Measurements from ENCODE around the gene RNF148.
"Not testable (repeated sequence)": the region's sequence is repeated elsewhere in the genome, so short reads cannot be mapped to it uniquely, and the experiment has no call there.

Gene RNF148

DNA sequence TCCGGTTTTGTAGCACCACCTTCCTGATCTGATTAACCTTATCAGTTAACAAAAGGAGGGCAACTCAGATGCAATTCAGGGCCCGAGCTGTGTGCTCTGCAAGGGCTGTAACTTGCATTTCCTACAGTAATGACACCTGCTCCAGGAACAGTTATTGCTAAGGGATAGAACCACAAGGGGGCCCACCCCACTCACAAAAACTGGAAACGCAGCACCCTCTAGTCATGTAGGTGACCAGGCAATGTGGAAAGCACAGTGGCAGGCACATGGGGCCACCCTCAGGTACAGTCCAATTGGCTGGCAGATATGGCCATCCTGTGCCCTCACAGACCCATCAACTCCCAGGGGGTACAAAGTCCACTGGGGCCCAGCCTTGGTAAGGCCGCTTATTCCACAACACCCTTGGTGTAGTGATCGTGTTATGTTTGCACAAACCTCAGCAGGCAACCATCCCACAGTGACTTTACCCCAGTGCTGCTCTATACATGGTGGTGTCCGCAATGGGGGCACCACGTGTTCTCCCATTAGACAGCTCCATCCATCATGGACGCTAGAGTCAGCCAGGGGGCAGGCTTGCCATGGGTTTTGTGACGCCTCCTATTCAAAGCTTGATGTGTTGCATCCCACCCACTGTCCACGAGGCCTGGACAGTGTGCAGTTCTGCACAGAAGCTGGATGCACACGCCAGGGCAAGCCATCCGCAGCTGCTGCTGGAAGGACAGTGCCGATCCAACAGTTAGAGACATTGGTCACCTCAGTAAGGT, 13.2 kb downstream of the RNF148 start:
- no peak for DNase-seq (ENCODE audit: low spot score)

- no peak for DNase-seq (ENCODE audit: low spot score)
These were observed 14.2 kb downstream of the RNF148 start for GRCh38 chr7:122688400-122688998.

GRCh38 chr7:122686360-122686878, 16.3 kb downstream of the RNF148 start:
- no peak for DNase-seq (ENCODE audit: low spot score)

GRCh38 chr7:122684504-122684903, 18.2 kb downstream of the RNF148 start:
- no peak for DNase-seq (ENCODE audit: low spot score)

DNA sequence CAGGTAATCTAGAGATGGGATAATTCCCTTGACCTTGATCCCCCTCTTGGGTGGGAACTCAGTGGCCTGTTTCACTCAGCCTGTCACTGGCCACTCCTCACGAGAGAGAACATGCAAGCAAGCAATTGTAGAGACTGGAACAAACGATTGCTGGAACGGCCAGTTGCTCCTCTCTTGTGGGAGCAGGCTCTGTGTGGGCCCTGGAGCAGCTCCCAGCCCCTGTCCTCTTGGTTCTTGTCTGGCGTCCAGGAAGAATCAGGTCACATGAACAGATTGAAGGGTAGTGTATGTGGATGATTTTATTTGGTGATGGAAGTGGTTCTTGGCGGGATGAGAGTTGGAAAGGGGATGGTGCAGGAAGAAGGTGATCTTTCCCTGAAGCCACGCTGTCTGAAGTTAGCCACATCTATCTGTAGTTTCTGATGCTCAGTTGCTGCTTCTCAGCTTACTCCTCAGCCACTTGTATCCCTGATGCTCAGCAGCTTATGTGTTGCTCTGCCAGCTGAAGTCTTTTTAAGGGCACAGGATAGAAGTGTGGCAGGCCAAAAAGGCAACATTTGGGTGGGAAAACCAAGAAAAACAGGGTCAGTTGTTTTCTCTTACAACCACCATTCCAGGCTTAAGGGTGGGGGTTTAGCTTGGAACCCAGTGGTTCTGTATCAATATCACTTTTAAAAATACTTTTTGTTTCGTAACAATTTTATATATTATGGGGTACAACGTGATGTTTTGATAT, 19.7 kb downstream of the RNF148 start:
- DNase-seq (ENCODE audit: low spot score) = no peak

- DNase-seq (ENCODE audit: low spot score) = not testable (repeated sequence)
These were observed 21.5 kb downstream of the RNF148 start for GRCh38 chr7:122681186-122681585.

DNA sequence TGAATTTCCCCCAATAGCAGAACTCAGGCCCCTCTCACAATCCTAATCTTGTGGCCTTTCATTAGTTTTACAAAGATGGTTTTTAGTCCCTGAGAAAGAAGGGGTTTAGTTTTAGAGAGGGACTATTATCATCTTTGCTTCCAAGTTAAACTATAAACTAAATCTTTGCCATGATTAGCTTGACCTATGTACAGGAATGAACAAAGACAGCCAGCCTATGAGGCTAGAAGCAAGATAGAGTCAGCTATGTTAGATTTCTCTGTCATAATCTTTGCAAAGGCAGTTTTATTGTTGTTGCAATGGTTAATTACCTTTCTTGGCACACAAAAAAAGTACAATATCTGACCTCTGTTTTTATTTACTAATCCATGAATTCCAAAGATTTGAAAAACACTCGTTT, 22.9 kb downstream of the RNF148 start:
- no peak for DNase-seq (ENCODE audit: low spot score)

DNA sequence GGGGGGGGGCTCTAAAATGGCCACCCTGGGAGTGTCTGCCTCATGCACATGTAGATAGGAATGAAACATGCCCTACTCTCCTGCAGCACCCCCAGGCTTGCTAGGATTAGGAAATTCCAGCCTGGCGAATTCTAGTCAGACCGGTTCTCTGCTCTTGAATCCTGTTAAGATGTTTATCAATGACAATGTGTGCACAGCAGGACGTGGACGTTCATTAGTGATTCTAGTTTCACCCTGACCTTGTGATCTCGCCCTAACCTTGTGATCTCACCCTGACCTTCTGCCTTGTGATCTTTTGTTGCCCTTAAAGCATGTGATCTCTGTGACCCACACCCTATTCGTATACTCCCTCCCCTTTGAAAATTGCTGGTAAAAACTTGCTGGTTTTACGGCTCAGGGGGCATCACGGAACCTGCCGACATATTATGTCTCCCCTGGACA, 23.4 kb downstream of the RNF148 start:
- peak; percentile 34 for DNase-seq (ENCODE audit: low spot score)

DNA sequence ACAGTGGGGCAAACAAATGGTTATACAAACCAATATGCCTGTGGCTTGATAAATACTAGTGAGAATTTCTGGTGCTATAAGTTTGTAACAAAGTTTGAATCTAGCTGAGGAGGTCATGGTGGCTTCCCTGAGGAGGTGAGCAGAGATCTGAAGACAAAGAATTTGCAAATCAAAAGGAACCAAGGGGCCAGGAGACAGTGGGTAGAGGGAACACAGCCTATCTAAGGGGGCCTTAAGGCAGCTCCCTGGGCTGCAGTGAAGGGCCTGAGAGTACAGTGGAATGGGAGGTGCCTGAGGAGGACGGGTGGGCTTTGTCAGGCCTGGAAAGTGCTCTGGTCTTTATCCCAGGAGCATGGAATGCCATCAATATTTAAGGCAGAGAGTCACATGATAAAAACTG, 25.6 kb downstream of the RNF148 start:
- DNase-seq (ENCODE audit: low spot score) = no peak

DNA sequence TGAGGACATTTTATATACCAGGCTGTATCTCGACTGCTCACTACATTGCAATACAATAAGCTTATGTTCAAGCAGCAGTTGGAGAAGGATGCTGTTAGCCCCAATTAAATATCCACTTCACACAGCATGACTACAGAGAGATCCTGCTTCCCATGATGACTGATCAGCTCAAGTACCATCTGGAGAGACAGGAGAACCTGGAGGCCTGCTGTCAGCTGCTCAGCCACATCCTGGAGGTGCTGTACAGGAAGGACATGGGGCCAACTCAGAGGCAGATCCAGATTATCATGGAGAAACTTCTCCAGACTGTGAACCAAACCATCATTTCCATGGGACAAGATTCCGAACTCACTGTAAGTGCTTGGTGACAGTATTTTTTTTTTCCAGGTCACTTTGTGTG, 26.3 kb downstream of the RNF148 start:
- DNase-seq (ENCODE audit: low spot score) = no peak

- DNase-seq (ENCODE audit: low spot score) = no peak
These were observed 27.1 kb downstream of the RNF148 start for GRCh38 chr7:122675621-122676020.

- no peak for DNase-seq (ENCODE audit: low spot score)
These were observed 27.7 kb downstream of the RNF148 start for GRCh38 chr7:122675011-122675410.

DNA sequence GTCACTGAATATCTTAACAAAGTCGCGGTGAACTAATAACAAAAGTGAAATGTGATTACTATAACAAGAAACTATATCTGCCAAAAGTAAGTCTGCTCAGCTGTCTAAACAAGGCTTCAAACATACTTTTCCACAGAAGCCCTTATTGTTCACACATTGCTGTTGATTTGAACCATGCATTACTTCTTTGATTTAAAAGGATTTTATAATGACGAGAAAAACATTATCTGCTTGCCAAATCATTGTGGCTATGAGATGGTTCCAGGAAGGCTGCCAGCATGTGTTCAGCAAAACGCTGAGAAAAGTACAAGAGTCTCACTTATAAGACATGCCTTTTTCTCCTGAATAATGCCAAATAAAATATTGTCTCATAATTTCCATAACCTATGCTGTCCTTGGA, 28.2 kb downstream of the RNF148 start:
- DNase-seq (ENCODE audit: low spot score) = no peak

GRCh38 chr7:122673951-122674350, 28.8 kb downstream of the RNF148 start:
- no peak for DNase-seq (ENCODE audit: low spot score)

- no peak for DNase-seq (ENCODE audit: low spot score)
These were observed 30.2 kb downstream of the RNF148 start for GRCh38 chr7:122672536-122672935.

DNA sequence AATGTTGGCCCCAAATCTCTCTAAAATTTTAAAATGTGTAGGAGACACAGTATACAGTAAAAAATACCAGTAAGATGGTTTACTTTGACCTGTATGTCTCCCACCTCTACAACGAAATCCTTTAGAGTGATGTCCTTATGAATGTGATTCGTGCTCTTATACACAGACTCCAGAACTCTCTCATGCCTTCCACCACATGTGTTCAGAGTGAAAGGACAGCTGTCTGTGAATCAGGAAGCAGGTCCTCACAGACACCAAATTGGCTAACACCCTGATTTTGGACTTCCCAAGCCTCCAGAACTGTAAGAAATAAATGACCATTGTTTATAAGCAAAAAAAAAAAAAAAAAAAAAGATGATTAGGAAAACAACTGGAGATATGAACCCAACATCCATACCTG, 39.0 kb downstream of the RNF148 start:
- DNase-seq (ENCODE audit: low spot score) = no peak

DNA sequence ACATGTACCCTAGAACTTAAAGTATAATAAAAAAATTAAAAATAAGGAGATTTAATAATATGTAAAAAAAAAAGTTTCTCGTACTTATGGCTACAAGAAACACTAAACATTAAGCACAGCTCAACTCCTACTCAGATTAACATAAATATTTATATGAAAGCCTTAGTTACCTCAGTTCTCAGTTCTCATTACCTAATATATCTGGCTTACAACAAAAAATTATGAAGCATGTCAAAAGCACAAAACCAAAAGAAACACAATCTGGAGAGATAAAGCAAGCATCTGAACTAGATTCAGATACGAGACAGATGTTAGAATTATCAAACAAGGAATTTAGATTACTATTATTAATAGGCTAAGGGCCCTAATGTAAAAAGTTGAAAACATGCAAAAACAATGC, 43.9 kb downstream of the RNF148 start:
- no peak for DNase-seq (ENCODE audit: low spot score)

GRCh38 chr7:122653685-122654084, 49.0 kb downstream of the RNF148 start:
- DNase-seq (ENCODE audit: low spot score) = no peak

- no peak for DNase-seq (ENCODE audit: low spot score)
These were observed 49.8 kb downstream of the RNF148 start for GRCh38 chr7:122652876-122653275.

All from LoVo (cell line).